NCI-H1092 (cell line): ENCODE measurements around the gene RGS9.
"Not testable (repeated sequence)": the region's sequence is repeated elsewhere in the genome, so short reads cannot be mapped to it uniquely, and the experiment has no call there.

Source experiments
- DNase-seq: peaks from one replicate; lab custom pipeline; 2025; lab: John Stamatoyannopoulos, UW

The RGS9 gene

DNA sequence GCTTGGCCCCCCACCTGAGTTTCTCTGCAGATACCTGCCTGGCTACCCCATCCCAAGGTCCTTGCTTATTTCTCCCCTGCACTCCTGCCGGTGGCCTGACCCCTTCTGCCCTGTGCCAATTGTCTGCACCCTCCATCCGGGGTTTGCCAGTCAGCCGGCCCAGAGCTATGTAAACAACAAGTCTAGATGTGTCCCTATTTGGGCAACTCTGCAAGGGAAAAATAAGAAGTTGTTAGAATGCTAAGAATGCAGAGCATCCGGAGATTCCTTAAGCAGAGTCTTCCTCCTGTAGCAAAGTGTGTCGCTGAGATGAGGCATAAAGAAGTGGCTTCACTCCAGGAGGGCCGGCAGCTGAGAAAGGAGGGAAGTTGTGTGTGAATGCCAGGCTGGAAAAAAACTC, 46.6 kb downstream of the RGS9 start:
- DNase-seq, result no peak

DNA sequence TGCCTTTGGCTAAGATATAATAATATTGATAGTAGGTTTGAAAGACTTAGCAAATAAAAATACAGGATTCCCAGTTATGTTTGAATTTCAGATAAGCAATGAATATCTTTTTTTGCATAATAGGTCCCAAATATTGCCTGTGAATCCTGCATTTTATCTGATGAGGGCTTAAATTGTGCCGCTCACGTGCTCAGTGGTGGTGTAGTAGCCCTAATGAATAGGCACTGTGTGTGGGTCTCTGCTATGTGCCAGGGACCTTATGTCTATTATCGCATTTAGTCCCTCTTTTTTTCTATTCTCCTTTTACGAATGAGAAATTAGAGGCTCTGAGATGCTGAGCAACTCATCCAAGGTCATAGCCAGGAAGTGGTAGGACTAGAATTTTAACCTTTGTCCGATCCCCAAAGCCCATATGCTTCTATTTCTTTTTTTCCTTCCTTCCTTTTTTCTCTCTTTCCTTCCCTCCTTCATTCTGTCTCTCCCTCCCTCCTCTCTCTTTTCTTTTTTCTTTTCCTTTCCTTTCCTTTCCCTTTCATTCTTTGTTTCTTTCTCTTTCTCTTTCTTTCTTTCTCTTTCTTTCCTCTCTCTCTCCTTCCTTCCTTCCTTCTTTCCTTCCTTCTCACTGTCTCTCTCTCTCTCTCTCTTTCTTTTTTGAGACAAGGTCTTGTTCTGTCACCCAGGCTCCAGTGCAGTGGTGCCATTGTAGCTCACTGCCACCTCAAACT, 47.2 kb downstream of the RGS9 start:
- DNase-seq, result no peak

DNA sequence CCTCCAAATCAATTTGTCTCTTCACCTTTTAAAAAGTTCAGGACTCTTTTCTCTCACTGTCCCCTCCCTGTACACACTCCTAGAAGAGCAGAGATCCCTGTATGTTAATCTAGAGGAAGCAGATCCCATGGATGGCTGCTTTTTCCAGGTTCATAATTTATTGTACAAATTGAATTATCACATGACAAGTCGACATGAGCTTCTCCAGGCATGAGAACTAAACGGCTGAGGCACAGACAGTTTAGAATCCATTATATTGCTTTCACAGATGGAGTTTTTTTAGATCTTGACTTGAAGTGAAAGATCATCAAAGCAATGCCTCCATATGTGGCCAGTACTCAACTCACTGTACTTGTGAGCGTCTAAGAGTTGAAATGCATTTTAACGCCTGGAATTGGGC, 47.9 kb downstream of the RGS9 start:
- DNase-seq, result no peak

DNA sequence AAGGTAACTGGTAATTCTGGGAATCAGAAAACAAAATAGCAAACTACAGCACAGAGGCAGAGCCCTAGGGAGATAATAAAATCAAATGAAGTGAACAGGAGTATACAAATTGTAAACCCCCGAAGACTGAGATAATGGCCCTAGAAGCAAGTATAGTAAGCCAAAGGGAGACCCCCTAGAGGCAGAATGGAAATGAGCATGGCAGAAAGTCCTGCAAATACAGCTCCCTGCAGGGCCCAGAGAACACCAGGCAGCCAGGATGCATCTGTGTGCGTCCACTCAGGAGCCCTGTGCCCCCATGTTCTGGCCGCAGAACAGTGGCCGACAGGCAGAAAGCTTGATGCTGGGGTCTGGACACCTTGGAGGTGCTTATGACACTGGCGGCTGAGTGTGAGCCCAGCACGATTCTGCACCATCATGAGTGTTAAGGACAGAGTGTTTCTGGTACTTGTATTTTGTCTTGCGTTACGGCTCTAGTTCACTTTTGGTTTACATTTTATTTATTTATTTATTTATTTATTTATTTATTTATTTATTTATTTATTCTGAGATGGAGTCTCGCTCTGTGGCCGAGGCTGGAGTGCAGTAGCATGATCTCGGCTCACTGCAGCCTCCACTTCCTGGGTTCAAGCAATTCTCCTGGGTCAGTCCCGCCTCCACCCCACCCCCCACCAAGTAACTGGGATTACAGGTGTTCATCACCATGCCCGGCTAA, 48.7 kb downstream of the RGS9 start:
- no peak for DNase-seq

DNA sequence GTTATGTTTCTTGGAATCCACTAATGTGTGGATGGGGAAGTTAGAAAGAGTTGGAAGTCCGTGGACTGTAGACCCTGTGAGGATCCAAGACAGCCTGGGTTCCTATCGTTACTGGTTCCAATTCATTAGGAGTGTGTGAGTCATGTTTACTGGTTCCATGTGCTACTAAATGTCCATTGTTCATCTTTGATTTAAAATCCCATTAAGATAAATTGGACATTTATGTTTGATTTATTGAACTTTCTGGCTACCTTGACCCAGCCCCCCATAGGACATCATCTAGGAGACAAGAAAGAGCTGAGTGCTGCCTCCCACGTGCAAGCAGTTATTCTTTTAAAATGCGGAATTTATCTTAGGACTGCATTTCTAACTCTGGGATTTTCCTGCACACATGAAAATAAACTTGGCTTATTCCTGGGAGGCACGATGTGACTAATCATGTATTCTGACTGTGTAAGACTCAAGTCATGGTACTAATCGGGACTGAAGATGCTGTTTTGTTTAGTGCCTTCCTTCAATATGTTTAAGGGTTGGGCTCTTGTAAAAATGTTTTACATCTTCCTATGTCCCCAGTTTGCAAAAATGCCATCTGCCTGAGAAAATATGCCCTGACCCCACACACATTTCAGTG, 53.4 kb downstream of the RGS9 start:
- DNase-seq, result no peak

DNA sequence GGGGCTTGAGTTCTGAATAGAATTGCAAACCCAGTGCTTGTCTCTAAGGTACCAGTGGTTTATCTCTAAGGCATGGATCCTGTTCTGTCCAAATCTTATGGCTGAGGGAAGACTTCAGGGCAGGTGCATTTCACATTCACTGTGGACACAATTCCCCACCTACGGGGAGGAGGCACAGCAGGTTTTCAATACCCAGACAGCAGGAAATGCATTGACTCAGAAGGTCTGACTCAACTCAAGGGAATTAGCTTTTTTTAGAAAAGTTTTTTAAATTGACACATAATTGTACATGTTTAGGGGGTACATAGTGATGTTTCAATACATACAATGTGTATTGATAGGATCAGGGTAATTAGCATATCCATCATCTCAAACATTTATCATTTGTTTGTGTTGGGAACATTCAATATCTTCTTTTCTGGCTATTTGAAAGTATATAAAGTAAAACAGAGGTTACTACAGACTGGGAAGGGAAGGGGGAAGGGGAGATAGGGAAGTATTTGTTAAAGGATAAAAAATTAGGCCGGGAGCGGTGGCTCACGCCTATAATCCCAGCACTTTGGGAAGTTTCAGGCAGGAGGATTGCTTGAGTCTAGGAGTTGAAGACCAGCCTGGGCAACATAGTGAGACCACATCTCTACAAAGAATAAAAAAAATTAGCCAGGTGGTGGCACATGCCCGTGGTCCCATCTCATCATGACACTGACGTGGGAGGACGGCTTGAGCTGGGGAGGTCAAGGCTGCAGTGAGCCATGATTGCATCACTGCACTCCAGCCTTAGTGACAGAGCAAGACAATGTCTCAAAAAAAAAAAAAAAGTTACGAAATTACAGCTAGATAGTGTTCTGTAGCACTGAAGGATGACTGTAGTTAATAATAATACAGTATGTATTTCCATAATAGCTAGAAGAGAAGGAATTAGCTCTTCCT, 54.9 kb downstream of the RGS9 start:
- no peak for DNase-seq

DNA sequence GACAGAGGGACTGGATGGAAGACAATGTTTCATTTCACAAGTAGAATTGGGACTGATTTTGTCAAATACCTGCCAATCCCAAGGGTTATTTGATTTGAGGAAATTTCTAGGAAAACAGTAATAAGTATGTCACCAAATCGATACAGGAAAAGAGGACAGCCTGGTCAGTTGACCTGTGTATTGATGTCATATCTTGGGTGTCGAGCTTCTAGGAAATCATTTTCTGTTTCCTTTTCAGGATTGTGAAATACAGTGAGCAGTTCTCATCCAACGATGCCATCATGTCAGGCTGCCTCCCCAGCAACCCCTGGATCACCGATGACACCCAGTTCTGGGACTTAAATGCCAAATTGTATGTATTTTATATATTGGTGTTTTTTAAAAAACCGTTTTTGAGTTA, 56.1 kb downstream of the RGS9 start:
- DNase-seq, result no peak

DNA sequence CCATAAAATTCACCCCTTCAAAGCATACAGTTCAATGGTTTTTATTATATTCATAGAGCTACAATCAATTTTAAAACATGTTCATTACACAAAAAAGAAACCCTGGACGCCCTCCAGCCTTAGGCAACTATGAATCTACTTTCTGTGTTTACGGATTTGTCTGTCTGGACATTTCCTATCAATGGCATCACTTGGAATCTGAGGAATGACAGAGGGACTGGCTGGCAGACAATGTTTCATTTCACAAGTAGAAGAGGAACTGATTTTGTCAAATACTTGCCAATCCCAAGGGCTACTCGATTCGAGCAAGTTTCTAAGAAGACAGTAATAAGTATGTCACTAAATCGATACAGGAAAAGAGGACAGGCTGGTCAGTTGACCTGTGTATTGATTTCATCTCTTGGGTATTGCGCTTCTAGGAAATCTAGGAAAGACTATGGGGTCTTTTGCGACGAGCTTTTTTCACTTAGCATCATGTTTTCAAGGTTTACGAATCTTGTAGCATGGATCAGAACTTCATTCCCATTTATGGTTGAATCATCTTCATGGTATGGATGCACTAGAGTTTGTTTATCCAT, 56.6 kb downstream of the RGS9 start:
- no peak for DNase-seq

DNA sequence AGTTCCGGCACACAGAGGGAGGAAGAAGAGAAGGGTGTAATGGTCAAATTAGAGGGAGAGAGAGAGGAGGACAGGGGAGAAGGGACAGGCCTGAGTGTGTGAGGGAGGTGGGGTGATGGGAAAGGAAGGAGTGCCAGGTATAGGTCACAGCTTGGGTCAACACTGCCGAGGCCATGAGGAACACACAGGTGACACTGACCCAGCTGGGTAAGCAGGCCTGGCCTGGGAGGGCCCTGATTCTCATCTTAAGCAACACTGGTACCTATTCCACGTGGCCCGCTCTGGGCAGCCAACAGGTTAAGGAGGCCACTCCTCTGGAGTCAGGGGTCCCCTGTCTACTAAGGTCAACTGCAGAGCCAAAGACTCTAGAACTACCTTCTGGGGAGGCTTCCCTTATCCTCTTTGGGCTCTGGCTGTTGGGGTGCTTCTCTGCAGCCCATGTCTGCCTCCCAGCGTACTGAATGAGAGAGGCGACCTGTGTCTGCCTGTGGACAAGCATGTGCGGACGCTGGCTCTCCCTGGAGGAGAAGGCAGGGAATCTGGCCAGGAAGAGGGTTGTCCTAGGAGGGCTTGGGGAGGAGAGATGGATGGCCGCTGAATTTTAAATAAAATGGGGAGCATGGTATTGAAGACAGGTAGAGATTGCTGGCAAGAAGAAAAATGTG, 57.6 kb downstream of the RGS9 start:
- DNase-seq, result no peak

DNA sequence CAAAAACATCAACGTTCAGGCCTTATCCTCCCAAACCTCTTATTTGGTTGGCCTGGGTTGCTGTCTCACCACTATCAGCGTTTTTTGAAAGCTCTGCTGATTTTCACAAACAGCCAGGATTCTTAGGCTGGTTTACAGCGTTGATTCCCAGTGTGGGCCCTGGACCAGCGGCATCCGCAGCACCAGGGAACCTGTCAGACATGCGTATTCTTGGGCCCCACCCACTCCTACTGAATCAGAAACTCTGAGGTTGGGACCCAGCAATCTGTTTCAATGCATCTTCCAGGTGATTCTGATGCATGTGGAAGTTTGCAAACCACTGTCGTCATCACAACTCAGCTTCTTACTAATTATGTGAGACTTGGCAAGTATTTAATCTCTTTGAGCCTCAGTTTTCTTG, 58.5 kb downstream of the RGS9 start:
- DNase-seq, result no peak

DNA sequence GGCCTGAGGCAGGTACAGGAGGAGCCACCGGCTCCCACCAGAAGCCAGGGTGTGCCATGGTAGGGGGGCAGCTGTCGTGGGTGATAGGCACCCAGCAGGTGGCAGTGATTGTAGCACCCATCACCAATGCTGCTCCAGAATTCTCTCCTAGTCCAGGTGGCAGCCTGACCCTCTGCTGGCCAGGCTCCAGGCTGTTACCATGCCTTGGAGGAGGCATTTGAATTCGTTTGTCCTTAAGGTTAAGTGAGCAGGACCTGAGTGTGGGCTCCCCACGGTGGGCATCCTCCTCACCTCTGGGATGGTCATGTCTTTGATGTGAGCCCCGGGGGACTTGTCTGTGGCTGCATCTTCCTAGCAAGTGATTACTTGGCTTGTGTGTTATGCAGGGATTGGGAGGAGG, 59.4 kb downstream of the RGS9 start:
- no peak for DNase-seq

DNA sequence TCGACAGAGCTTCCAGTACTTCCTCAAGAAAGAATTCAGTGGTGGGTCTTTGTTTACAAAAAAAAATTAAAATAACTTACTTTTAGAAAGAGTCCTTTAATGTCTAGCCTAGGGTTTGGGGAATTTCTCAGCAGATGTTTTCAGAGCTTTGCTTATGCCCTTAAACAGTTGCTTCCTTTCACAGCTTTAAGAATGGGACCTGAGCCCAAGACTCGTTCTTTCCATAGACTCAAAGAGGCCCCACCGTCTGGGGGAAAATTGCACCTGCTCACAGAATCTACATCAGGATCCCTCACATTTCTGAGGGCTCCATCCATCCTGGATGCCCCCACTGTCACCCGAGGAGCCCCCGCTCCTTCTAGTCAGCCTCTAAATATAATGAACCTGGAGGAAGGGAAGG, 60.0 kb downstream of the RGS9 start:
- no peak for DNase-seq

DNA sequence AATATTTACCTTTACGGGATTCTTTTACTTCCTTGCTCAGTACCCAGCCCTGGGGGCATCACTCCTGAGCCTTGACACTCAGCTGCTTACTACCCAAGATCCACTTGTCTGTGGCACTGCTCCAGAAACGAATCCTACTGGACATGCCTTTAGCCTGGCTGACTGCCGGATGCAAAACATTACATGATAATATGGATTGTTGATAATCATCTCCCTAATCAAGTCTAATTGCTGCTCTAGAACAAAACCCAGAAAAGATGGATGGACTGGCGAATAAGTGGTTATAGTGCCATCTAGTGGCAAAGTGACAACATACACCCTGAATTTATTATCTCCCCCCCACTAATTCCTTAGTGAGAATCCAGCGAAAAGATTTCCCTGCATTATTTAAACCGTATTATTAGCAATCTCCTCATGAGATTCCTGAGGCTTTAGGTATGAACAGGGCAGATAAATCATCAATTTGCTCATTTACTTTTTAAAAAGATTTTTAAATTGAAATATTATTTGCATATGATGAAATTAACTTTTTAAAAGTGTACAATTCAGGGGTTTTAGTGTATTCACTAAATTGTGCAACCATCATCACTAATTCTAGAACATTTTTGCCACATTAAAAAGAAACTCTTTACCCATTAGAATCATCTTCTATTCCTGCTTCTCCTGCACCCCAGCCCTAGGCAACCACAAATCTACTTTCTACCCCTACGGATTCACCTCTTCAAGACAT, 61.6 kb downstream of the RGS9 start:
- DNase-seq, result peak; percentile 2

DNA sequence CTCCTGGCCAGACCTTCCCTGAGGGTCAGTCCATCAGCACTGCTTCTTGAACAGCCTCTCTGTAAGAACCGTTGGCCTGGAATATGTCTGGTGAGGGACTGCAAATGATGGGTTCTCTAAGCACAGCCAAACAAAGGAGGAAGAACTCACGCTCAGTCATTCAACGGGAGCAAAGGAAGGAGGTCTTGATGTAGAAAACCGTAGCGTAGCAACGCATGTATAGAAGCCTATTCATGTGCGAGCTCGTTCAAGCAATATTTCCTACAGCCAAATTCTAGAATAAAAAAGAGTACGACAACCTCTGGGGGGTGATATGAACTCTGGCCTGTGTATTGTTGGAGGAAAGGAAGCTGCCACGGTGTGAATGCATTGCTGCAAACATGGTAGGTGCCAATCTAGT, 64.2 kb downstream of the RGS9 start:
- DNase-seq, result no peak

DNA sequence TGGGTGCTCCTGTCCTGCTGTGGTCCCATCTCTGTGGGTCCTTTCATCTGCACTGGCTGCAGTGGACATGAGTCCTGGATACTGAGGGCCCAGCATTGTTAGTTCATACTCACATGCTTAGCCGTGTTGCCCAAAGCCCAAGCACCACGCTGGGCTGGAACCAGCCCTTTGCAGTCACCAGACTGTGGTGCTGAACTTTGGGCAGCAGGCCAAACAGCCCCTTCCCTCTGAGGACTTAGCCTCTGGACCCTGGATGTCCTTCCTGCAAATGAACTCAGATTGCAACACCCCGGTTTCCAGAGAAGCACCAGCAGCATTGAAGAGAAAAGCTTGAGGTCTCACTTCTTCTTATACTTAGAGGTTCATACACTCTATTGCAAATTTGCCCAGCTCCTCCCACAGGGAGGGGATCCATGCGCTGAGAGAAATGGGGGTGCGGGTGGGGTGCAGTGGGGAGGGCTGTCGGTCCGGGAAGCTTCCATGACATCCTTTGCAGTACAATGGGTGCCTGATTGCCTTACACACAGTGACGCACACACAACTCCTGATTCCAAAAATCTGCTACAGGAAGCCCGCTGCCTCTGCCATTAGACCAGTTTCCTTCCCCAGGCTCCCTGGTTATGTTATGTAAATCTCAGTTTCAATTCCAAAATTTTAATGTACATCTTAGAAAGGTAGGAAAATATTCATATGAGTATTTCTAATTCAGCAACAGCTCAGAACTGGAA, 65.8 kb downstream of the RGS9 start:
- no peak for DNase-seq

DNA sequence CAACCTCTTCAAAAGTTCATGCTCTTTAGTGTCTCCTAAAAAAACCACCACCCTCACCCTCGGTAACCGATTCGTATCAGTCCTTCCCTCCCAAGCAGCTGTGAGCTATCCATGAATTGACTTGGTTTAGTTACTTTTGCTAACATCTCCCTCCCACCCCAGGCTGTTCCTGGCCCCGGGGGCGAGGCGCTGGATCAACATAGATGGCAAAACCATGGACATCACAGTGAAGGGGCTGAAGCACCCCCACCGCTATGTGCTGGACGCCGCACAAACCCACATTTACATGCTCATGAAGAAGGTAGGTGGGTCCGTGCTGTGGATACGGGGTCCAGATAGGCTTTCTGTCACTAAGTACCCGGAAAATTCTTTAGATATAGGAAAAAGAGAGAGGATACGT, 66.8 kb downstream of the RGS9 start:
- DNase-seq, result no peak

DNA sequence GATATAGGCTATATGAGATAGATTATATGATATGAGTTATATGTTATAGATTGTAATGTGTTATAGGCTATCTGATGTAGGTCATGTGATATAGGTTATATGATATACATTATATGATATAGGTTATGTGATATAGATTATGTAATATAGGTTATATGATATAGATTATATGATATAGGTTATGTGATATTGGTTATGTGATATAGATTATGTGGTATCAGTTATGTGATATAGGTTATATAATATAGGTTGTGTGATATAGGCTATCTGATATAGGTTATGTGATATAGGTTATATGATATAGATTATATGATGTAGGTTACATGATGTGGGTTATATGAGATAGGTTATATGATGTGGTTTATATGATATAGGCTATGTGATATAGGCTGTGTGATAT, 68.5 kb downstream of the RGS9 start:
- DNase-seq, result no peak

DNA sequence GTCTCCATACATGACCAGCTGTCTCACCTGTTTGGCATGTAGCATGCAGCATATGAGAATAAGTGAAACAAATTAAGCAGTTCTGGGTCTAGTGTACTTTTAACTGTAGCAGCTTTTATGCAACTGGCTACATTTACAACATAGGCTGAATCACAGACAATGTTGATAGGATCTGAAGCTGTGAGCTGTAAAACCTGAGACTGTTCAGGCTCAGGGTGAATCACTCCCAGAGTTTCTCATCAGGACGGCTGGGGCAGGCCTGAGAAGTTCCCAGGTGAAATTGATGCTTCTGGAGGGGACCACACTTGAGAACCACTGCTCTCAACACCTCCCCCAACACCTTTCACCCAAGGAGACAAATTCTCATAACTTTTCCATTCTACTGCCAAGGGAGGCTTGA, 70.3 kb downstream of the RGS9 start:
- not testable (repeated sequence) for DNase-seq

DNA sequence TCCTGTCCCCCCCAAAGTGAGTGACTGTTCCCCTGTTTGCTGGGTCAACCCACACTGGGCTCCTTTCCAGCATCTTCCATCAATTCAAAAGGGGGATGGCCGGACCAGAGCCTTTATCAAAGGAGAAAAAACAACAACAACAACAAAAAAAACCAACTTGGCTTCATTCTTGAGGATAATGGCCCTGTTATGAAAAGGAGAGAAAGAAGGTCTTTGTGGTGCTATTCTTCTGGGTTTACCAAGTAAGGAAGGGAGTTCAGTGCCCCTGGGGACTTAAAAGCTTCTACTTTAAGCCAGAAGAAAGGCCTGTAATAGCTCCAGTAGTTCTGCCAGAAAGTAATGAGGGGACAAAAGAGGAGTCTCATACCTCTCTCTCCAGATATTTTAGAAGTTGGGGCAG, 71.5 kb downstream of the RGS9 start:
- no peak for DNase-seq

DNA sequence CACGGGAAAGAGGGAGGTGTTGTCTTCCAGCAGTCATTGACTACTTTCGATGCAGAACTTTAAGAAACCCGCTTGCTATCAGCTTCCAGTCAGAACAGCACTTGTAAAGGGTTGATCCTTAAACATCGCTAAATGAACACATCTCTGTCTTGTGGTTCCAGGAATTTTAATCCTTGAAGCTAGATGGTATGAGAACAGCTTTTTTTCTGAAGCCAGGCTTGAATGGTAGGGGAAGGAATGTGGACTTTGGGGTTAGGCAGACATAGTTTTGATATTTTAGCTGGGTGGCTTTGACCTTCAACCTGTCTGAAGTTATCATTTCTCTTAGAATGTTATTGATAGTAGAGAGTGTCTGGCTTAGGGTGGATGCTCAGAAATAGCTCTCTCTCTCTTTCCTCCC, 81.1 kb downstream of the RGS9 start:
- DNase-seq, result no peak
